GM19463 (cell line): ENCODE results near the gene IL17RA.

ENCODE experiments used
- ATAC-seq: cut with Tn5 transposase; IDR thresholded peaks from one replicate; pipeline ENCODE4 v1.9.1; 2021; ENCODE audit warnings: mild to moderate bottlenecking, moderate library complexity; ENCODE audit not compliant: unreplicated experiment

The IL17RA gene

GRCh38 chr22:17084554-17085276, at the start of gene IL17RA:
TSS of gene IL17RA (plus strand) at chr22:17085000. CDS start at chr22:17085092, 92 bp downstream.
- ATAC-seq, result peak; percentile 91

GRCh38 chr22:17035246-17035645, 49.6 kb upstream of the IL17RA start:
- no peak for ATAC-seq

GRCh38 chr22:17035976-17036841, 48.6 kb upstream of the IL17RA start:
- ATAC-seq, result peak; percentile 5

GRCh38 chr22:17036842-17037711, 47.7 kb upstream of the IL17RA start:
- peak; percentile 74 for ATAC-seq

- ATAC-seq, result no peak
Observed at GRCh38 chr22:17043521-17043920, 41.3 kb upstream of the IL17RA start.

- ATAC-seq, result no peak
Observed at GRCh38 chr22:17046566-17047348, 38.0 kb upstream of the IL17RA start.

GRCh38 chr22:17047656-17048055, 37.1 kb upstream of the IL17RA start:
- ATAC-seq, result no peak

GRCh38 chr22:17056058-17056457, 28.7 kb upstream of the IL17RA start:
- ATAC-seq, result no peak

GRCh38 chr22:17056807-17057206, 28.0 kb upstream of the IL17RA start:
- no peak for ATAC-seq

GRCh38 chr22:17057959-17058814, 26.6 kb upstream of the IL17RA start:
- no peak for ATAC-seq

GRCh38 chr22:17060126-17060525, 24.7 kb upstream of the IL17RA start:
- ATAC-seq, result no peak

GRCh38 chr22:17063411-17064106, 21.2 kb upstream of the IL17RA start:
- ATAC-seq, result no peak

- ATAC-seq, result no peak
Observed at GRCh38 chr22:17064498-17065100, 20.2 kb upstream of the IL17RA start.

- ATAC-seq, result no peak
Observed at GRCh38 chr22:17065433-17065832, 19.4 kb upstream of the IL17RA start.

GRCh38 chr22:17072877-17073276, 11.9 kb upstream of the IL17RA start:
- ATAC-seq, result no peak

- no peak for ATAC-seq
Observed at GRCh38 chr22:17074648-17075002, 10.2 kb upstream of the IL17RA start.

GRCh38 chr22:17077255-17077654, 7.5 kb upstream of the IL17RA start:
- no peak for ATAC-seq

GRCh38 chr22:17079572-17079971, 5.2 kb upstream of the IL17RA start:
- ATAC-seq, result no peak
